GM18909 (cell line): ENCODE results near the gene FCAMR.
A peak's percentile ranks its signal among the peaks of the same experiment; 100 is the strongest.

Experiments used
- ATAC-seq: cut with Tn5 transposase; IDR thresholded peaks from one replicate; pipeline ENCODE4 v1.9.1; 2021; ENCODE audit warnings: mild to moderate bottlenecking; ENCODE audit not compliant: unreplicated experiment, poor library complexity

FCAMR gene, protein sequence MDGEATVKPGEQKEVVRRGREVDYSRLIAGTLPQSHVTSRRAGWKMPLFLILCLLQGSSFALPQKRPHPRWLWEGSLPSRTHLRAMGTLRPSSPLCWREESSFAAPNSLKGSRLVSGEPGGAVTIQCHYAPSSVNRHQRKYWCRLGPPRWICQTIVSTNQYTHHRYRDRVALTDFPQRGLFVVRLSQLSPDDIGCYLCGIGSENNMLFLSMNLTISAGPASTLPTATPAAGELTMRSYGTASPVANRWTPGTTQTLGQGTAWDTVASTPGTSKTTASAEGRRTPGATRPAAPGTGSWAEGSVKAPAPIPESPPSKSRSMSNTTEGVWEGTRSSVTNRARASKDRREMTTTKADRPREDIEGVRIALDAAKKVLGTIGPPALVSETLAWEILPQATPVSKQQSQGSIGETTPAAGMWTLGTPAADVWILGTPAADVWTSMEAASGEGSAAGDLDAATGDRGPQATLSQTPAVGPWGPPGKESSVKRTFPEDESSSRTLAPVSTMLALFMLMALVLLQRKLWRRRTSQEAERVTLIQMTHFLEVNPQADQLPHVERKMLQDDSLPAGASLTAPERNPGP

DNA sequence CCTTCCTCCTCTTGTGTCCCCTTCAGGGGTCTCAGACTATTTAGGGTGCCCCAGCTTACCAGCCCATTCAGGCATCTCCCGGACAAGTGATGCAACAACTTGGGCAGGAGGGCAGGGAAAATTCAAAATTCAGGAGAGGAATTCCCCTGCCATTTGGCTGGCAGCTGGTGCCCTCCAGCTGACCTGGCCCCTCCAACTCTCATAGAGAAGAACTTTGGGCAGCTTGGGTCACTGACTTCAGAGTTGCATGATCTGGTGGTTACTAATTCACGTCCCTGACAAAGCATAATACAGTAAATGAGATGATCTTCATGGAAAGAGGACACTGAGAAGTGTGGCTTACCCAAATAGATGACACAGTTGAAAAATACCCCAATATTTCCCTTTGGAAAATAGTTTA lies at the start of gene FCAMR:
TSS of gene FCAMR (minus strand) at position 15 of the 400 bp plus-strand sequence. CDS start 335 bp downstream, outside the sequence.
- no peak for ATAC-seq

DNA sequence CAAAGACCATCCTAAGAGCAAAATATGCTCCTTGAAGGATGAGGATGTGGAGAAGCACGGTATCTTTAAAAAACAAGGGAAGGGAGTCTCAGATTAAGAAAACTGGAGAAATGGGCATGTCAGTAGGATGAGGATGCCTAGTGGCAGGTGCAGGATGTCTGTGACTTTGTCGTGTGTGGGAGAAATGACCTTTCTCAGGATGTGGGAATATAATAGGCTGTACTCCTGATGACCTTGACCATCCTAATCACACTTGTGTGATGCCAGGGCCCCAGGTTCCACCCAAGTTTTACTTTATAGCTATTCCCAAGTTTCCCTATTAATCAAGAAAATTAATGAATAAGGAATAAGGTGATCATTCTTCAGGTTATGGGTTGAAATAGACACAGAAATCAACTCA lies 49.4 kb upstream of the FCAMR start:
- ATAC-seq = no peak

DNA sequence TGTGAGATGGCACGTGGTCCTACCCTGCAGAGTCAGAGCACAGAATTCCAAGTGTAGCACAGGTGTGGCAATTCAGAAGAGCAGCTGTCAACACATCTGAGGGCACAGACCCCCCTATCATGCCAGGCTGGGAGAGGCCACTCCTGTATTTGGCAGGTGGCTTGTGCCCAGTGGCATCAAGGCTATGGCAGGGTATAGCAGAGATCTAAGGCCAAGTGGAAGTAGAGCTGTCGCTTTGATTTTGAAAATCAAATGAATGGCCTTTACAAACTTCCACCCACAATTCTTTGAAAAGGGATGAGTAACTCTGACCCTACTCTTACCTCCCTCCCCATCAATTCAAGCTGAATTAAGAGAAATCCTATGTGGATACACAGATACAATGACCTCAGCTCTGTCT lies 48.9 kb upstream of the FCAMR start:
- ATAC-seq = no peak

DNA sequence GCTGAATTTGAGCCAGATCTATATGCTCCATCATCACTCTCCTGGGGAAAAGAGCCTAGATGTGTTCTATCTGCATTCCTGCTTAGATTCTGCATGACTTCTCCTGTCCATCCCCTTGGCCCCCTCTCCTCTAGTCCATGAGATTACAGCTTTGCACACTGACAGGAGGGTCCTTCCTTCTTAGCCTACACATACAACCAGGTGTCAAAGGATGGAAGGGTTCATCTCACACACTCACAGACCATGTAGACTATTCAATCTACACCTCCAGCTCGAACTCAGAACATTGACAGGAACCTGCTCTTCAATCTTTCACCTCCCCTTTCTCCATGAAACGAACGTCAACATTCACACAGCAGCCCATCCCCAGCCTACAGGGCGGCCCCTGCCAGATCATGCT lies 48.4 kb upstream of the FCAMR start:
- no peak for ATAC-seq

DNA sequence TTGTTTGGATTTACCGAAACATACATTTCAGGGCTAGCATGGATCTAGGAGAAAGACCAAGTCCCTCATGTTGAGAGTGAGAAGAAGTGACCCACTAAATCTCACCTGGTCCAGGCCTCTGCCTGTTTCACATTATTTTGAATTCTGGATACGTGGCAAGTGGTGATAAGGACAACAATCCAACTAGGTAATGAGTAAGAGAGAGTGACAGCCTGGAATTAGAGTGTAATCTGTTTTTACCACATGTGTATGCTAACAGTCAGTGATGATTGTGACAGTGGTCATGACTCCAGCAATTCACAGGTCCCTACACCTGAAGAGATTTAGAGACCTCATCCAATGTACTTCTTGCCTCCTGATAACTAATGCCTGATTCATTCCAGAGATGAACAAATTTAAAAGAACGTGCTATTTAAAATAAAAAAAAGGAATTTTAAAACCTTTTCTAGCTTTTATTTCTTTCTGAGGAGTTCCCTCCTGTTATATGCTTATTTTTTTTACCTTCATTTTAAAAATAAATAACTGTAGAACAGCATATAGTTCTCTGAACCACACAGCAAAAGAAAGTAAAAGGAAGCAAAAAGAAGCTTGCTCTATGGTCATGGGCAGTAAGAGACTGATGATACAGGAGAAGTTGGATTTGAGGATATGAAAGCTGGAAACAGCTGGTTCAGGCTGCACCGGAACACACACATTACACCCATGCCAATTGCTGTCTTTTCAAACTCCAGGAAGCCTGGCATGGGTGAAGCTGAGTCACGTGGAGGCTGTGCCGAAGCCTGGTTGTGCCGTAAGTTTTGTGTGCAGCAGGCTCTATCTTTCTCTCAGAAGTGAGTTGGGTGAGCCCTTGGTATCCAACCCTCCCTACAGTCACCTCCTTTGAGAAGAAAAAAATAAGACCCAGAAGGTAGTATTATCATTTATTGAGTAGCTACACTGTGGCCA lies 47.6 kb upstream of the FCAMR start:
- ATAC-seq = no peak

DNA sequence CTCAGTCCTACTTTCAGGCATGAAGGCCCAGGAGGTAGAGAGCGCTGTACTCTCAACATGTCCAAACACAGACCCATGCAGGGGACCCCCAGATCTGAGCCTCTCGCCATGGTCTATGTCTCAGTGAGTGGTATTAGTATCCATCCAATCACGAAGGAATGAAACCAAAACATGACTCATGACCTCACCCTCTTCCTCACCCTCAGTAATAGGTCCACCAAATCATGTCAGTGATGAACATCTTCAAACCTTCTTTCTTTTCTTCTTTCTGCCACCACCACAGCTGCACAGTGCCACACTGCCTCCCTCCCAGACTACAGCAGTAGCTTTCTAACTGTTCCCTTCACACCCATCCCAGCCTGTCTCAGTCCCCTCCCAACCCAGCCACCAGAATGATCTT lies 45.5 kb upstream of the FCAMR start:
- ATAC-seq = no peak

DNA sequence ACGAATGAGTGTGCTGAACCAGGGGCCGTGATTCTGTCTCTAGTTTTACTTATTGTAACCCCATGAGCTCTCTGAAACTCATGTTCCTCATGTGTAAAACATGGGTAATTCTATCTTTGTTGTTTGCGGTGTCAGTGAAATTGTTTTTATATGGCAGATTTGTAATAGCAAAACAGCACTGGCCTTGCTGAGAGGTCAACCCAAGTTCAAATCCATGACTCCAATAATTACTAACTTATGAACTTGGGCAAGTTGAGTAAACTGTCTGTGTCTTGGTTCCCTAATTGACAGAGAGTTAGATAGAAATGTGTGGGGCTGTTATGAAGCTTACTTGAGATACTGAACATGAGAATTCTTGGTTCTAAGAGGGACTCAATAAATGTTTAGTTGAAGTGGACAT lies 44.5 kb upstream of the FCAMR start:
- ATAC-seq = no peak

DNA sequence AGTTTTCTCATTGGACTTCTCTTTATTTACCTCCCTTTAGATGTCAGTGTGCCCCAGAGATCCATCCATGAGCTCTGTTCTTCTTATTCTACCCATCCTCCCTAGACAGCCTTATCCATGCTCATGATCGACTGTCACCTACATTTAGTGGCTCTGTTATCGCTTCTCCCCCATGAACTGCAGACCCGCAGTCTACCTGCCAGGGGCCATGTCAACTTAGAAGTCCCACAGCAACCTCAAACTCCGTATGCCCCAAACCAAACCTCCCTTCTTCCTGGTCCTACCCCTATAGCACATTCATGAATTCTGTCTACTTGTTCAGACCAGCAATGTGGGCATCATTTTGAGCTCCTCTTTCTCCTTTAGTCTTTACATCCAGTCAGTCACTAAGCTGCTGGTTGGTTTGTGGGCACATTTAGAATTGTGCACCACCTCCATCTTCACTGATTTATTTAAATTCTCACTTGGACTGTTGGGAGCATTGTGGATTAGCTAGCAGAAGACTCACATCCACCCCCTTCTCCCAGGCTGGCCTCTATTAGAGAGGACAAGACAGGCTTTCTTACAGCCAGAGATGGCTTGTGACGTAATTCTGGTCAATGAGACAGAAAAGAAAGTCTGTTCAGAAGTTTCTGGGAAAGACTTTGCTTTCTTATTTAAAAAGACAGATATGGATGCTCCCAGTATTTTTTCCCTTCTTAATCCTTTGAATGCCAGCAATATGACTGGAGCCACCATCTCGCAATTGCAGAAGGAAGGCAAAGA lies 43.2 kb upstream of the FCAMR start:
- no peak for ATAC-seq

DNA sequence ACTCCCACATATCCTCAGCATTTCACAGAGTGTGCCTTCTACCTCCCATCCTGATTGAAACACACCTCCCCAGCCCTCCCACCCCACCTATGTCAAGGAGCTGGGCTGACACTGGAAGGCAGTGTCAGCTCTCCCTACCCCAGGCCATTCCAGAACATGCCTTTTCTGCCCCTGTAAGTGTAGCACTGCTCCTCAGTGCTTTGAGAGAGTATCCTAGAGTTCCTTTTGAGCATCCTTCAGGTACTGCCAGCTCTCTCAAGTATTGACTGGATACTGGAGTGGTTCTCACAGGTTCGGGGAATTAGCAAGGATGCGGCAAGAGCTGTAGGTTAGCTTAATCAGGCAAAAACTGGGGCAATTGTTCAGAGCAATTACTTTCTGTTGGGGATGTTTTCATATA lies 40.5 kb upstream of the FCAMR start:
- no peak for ATAC-seq

DNA sequence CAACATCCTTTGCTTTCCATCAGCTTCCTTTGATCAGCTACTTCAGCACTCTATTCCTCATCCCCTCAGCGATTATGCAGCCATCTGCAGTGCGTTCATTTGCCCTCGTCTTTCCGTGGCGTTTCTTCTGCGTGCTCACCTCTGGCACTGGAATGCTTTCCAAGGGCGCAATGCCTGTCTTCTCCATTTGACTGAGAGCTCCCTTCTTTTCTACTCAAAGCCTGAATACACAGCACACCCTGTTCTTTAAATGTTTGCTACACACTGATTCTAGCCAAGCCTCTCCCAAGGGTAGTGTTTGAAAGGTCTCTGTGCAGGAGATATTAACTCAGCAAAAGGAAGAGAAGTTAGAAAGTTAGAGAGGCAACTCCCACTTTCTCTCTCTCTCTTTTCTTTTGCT lies 39.7 kb upstream of the FCAMR start:
- no peak for ATAC-seq

DNA sequence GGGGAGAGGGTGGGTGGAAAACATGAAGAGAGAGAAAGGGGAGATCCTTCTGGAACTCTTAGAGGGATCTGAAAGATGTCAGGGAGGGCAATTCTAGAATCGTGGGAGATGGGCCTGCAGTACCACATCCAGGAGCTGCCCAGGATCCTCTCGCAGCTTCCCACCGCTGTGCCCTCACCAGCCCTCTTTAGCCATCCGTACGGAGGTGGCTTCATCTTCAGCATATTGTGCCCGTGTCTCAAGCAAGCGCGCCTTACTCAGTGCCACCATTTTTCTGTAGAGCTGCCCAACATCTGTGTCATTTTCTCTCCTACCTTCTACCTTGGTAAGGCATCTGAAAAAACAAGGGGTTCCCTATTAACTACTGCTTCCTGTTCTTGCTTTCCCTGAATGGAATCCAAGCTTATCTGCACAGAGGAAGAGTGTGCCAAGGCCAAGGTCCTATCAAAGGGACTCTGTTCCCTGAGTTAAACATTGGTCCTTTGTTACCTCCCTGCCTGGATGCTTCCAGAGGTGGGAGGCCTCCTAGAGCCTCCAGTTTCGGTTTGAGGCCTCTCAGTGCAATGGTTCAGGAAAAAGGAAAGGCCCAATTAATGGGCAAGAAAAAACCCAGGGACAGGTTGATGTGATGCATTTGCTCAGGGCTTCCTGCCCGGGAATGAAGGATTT lies 39.1 kb upstream of the FCAMR start:
- no peak for ATAC-seq

DNA sequence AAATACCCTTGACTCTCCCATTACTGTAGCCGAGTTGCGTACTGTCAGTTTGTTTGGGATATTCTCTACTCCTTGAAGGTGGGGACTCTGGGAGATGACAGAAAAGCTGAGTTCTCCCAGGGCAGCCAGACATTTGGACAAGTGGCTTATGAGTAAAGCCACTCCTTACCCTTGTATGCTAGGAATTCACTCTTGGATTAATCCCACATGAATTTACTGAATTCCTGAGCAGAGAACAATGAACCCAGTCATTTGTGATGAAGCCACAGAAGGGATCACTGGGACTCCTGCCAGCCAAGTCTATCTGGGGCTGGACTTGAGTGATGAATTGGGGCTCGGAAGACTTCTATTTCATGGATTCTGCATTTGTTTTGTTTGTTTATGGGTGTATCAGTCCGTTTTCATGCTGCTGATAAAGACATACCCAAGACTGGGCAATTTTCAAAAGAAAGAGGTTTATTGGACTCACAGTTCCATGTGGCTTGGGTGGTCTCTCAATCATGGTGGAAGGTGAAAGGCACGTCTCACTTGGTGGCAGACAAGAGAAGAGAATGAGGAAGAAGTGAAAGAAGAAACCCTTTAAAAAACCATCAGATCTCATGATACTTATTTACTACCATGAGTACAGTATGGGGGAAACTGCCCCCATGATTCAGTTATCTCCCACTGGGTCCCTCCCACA lies 37.2 kb upstream of the FCAMR start:
- no peak for ATAC-seq

DNA sequence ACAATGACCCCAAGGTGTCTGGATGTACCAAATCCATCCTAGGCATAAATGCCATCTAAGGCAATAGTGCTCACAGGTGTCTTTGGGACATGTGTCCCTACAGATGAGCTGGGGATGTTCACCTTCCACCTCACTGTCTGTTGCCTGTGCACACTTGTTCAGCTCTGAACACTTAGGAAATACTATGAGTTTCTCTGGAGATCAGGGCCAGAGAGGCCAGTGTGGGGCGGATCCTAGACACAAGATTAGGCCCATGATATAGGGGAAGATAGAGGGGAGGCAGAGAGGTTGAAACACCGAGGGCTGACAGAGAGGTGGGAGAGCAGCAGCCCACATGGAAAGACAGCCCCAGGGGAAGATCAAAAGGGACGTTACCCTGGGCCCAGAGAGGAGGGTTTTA lies 36.7 kb upstream of the FCAMR start:
- no peak for ATAC-seq

DNA sequence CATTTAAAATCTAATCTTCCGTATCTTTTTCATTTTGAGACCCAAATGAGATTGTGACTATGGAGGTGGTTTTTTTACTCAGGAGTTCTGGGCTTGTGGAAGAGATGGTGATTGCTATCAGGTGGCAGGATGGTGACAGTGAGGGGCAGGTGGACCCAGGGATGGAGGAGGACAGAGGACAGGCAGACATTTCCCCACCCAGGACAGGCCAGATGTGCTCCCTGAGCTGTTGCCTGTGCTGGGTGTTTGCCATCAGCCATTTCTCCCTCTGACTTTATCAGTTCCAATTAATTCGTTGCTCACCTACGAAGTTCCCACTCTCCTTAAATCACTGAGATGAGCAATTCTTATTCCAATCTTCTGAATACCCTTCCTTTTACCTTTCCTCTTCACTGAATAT lies 35.8 kb upstream of the FCAMR start:
- no peak for ATAC-seq

DNA sequence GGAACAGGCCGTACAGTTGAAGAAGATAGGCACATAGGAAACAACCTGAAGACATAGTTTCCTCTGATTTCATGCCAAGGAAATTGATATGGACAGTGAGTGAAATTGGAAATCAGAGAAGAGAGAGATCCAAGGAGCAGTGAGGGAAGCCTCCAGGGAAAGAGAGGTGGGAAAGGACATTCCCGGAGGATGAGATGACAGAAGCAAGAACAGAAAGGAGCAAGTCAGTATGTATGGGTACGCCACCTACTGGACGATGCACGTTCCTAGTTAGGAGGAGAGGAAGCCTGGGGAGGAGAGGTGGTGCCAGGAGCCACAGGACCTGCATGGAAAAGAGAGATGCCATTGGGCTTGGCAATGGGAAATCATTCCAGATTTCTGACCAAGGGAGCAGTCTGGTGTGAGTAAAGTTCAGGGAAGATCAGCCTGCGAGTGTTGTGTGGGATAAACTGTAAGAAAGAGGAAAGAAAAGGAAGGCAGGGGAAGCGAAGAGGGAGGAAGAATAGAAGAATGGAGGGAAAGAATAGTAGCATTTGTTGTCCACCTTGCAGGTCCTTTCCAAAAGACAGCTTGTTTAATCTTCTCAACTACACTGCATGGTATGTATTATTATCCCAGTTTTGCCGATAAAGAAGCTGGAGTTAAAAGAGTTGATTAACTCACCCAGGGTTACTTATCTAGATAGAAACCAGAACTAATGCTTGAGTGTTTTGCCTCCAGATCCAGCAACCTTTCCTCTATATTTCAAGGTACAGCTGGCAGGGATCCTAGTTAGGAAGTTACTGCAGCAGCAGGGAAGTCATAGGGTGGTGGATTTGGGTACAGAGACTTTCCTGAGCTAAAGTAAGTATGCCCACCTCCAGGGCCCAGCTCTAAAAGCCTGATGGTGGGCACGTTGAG lies 34.9 kb upstream of the FCAMR start:
- peak; percentile 44 for ATAC-seq

DNA sequence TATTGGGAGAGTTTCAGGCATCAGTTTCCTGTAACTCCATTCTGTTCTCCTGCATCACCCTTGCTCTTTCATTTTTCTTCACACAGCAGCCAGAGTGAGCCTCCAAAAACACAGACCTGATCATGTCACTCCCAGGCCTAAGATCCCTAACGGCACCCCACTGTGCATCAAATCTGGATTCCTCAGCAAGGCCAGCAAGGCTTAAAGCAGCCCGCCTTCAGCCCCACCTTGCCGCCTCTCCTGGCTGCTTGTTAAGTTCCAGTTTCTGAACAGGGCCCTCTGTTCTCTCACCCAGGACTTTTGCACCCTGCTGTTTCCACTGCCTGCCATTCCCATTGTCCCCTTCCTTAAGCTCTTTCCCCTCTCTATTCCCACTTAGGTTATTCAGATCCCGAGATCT lies 33.0 kb upstream of the FCAMR start:
- ATAC-seq = no peak

DNA sequence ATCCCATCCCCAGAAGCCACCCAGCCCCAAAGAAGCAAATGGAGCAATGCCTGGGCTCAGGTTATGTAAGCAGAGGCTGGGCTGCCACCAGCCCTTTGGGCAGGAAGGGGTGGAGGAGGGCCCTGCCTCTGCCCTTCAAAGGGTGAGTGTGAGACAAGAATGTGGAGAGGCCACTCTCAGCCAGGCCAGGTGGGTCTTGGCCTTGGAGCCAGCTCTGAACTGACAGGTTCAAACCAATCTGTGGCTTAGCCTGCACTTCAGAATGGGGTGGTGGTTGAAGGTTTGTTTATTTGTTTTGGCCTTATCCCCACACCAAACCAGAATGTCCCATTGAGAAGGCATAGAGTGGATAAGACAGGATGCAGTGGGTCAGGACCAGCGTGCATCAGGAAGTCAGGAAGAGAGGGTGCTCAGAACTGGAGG lies 32.5 kb upstream of the FCAMR start:
- no peak for ATAC-seq
